ENCODE measurements around the gene DUSP7. TPM values are rescaled to one million over a fixed set of nuclear protein-coding genes. Genes with fewer than 3 reads are reported as not detected.
A peak's percentile ranks its signal among the peaks of the same experiment; 100 is the strongest.

The DUSP7 gene
- total RNA-seq, 1 experiment from 2014 or later = 18.8 TPM

- ChIA-PET CTCF (interaction anchor here (0.7 to 13.0 kb wide), 13 partner anchors 12 to 196 kb away, joined by 3 to 138 read pairs (median 7); partner anchors contain the start of genes DUSP7 and RPL29), POLR2A (no interaction called here)
- H3K4me1 Mint-ChIP-seq = peaks cover 5% of the 10 kb centered on the region; the same call in 1 of the 2 replicates
- H3K4me3 Mint-ChIP-seq = no peak overlapping the region
- TF ChIP-seq ZNF219 (CRISPR knock-in tag; IDR thresholded peaks at IDR 0.05; ENCODE audit: borderline replicate concordance) (no peak), GRHL2 (CRISPR knock-in tag; IDR thresholded peaks at IDR 0.05; ENCODE audit: insufficient replicate concordance, severe bottlenecking) (no peak), FOXP4 (CRISPR knock-in tag; IDR thresholded peaks at IDR 0.05) (no peak), NR3C1 (CRISPR knock-in tag; conservative IDR thresholded peaks at IDR 0.05; ENCODE audit: low read depth) (no peak), MXD4 (CRISPR knock-in tag; IDR thresholded peaks at IDR 0.05; ENCODE audit: borderline replicate concordance) (no peak), ZNF423 (CRISPR knock-in tag; IDR thresholded peaks at IDR 0.05) (no peak), KAT7 (CRISPR knock-in tag; IDR thresholded peaks at IDR 0.05; ENCODE audit: borderline replicate concordance) (no peak), TEAD1 (CRISPR knock-in tag; IDR thresholded peaks at IDR 0.05) (no peak)
- H3K9me3 Mint-ChIP-seq = no peaks in the 10 kb centered on the region
- H3K36me3 Mint-ChIP-seq = no peaks in the 10 kb centered on the region
- ATAC-seq (no peak), DNase-seq (ENCODE audit: low spot score) (no peak)
- no peaks in the 10 kb centered on the region; the same call in 1 of the 2 replicates for H3K27me3 Mint-ChIP-seq (ENCODE audit: low read depth)
- H3K27ac Mint-ChIP-seq = no peak overlapping the region
These were observed 40.7 kb downstream of the DUSP7 start for GRCh38 chr3:52015438-52016228.

GRCh38 chr3:52014613-52015012 lies 41.8 kb downstream of the DUSP7 start:
- CTCF ChIA-PET = interaction anchor here (0.7 to 13.0 kb wide), 22 partner anchors 8 to 374 kb away, joined by 3 to 138 read pairs (median 6); partner anchors contain the start of genes ABHD14B, DUSP7 and RPL29
- peak; percentile 66 for DNase-seq (ENCODE audit: low spot score)
- H3K4me3 Mint-ChIP-seq = no peak overlapping the region
- no peaks in the 10 kb centered on the region for H3K9me3 Mint-ChIP-seq
- H3K27ac Mint-ChIP-seq = 0 out of 2 replicates have a peak overlapping the region, but pooled peaks have one; percentile 15
- POLR2A ChIA-PET = no interaction called here
- H3K4me1 Mint-ChIP-seq = peaks cover 5% of the 10 kb centered on the region; the same call in 1 of the 2 replicates
- no peaks in the 10 kb centered on the region; the same call in 1 of the 2 replicates for H3K27me3 Mint-ChIP-seq (ENCODE audit: low read depth)
- peak; percentile 92 for ATAC-seq
- H3K36me3 Mint-ChIP-seq = no peaks in the 10 kb centered on the region
- TF ChIP-seq ARID4B (CRISPR knock-in tag; IDR thresholded peaks at IDR 0.05; ENCODE audit: borderline replicate concordance) (no peak), FOXP4 (CRISPR knock-in tag; IDR thresholded peaks at IDR 0.05) (no peak)

All from WTC11 (cell line).